HG03196 (cell line): ENCODE data around the gene SLC12A4.
"Not testable (repeated sequence)": the region's sequence is repeated elsewhere in the genome, so short reads cannot be mapped to it uniquely, and the experiment has no call there.

Experiments
- ATAC-seq: cut with Tn5 transposase; IDR thresholded peaks from one replicate; pipeline ENCODE4 v1.9.1; 2021; ENCODE audit not compliant: unreplicated experiment

The SLC12A4 gene

GRCh38 chr16:67928561-67929364 lies 39.7 kb downstream of the SLC12A4 start:
- no peak for ATAC-seq

- no peak for ATAC-seq
These were observed 40.3 kb downstream of the SLC12A4 start for GRCh38 chr16:67928147-67928546.

GRCh38 chr16:67927131-67927941 lies 41.1 kb downstream of the SLC12A4 start:
- no peak for ATAC-seq

- ATAC-seq, result no peak
These were observed 42.2 kb downstream of the SLC12A4 start for GRCh38 chr16:67926181-67926750.

GRCh38 chr16:67924140-67924906 lies 44.1 kb downstream of the SLC12A4 start:
- ATAC-seq, result no peak

- ATAC-seq, result no peak
These were observed 44.9 kb downstream of the SLC12A4 start for GRCh38 chr16:67923414-67924116.

- no peak for ATAC-seq
These were observed 45.7 kb downstream of the SLC12A4 start for GRCh38 chr16:67922740-67923139.

- no peak for ATAC-seq
These were observed 46.2 kb downstream of the SLC12A4 start for GRCh38 chr16:67922221-67922620.

GRCh38 chr16:67919622-67920221 lies 48.7 kb downstream of the SLC12A4 start:
- ATAC-seq, result no peak

GRCh38 chr16:67917852-67918236 lies 50.6 kb downstream of the SLC12A4 start:
- no peak for ATAC-seq

- ATAC-seq, result no peak
These were observed 51.1 kb downstream of the SLC12A4 start for GRCh38 chr16:67917140-67917851.

GRCh38 chr16:67915831-67916723 lies 52.4 kb downstream of the SLC12A4 start:
- no peak for ATAC-seq

GRCh38 chr16:67915496-67915769 lies 53.0 kb downstream of the SLC12A4 start:
- ATAC-seq, result not testable (repeated sequence)

GRCh38 chr16:67914758-67915495 lies 53.5 kb downstream of the SLC12A4 start:
- ATAC-seq, result no peak

- no peak for ATAC-seq
These were observed 58.3 kb downstream of the SLC12A4 start for GRCh38 chr16:67910158-67910557.

- ATAC-seq, result no peak
These were observed 59.2 kb downstream of the SLC12A4 start for GRCh38 chr16:67909056-67909742.

- ATAC-seq, result no peak
These were observed 60.8 kb downstream of the SLC12A4 start for GRCh38 chr16:67907397-67908180.
